Epithelial cell of esophagus (primary cell): ENCODE data around the gene S1PR5.

Experiments
- DNase-seq: peaks from one replicate; pipeline ENCODE4 v3.0.0; 2010; ENCODE audit warnings: low read depth
- H3K4me3 ChIP-seq: 2 replicates; pipeline ENCODE4 v1.5.1; 2011; ENCODE audit warnings: mild to moderate bottlenecking, low read length, control low read depth
- TF ChIP-seq, protein P1 (sequence below): IDR thresholded peaks from 2 replicates; pipeline ENCODE4 v1.5.1; 2011; ENCODE audit warnings: low read depth, mild to moderate bottlenecking, low read length, control low read depth, inconsistent platforms; ENCODE audit not compliant: insufficient read depth; ENCODE audit errors: missing control alignments

Gene S1PR5

DNA sequence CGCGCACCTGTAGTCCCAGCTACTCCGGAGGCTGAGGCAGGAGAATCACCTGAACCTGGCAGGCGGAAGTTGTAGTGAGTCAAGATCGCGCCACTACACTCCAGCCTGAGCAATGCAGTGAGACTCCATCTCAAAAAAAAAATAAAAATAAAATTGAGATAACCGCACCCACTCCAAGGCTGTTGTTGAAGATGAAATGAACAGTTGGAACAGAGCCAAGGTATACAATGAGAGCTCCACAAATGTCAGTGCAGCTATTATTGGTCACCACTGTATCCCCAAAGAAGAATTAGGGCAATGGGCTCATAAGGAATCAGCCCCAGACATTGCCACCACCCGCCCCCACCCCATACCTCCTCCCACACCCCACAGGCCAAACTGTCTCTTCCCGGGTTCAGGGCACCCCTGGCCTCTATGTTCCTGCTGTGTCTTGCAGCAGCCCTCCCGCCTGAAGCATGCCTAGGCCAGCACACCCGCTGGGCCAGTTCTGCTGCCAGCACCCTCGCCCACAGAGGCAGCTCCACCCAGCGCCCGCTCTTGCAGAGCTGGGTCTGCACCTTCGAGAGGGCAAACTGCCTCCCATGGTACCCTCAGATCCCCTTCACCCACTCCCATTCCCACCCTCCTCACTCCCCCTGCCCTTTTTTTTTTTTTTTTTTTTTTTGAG is 3.5 kb upstream of the S1PR5 start:
- H3K4me3 ChIP-seq = no peak overlapping the region
- peak; percentile 95 for DNase-seq
- TF ChIP-seq, protein P1, sequence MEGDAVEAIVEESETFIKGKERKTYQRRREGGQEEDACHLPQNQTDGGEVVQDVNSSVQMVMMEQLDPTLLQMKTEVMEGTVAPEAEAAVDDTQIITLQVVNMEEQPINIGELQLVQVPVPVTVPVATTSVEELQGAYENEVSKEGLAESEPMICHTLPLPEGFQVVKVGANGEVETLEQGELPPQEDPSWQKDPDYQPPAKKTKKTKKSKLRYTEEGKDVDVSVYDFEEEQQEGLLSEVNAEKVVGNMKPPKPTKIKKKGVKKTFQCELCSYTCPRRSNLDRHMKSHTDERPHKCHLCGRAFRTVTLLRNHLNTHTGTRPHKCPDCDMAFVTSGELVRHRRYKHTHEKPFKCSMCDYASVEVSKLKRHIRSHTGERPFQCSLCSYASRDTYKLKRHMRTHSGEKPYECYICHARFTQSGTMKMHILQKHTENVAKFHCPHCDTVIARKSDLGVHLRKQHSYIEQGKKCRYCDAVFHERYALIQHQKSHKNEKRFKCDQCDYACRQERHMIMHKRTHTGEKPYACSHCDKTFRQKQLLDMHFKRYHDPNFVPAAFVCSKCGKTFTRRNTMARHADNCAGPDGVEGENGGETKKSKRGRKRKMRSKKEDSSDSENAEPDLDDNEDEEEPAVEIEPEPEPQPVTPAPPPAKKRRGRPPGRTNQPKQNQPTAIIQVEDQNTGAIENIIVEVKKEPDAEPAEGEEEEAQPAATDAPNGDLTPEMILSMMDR = peak; percentile 10

DNA sequence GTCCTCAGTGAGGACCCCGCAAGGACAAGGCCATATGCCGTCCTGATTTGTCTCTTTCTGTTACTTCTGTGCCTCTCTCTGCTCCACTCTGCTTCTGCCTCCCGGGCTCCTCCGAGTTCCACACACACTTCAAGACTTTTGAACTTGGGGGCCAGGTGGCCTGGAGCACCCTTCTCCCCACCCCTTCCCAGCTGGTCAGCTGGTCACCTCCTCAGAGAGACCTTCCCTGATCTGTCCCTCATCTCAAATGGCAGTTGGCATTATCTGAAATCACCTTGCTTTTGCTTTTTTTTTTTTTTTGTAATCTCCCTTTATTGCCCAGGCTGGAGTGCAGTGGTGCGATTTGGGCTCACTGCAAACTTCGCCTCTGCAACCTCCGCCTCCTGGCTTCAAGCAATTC is 2.2 kb upstream of the S1PR5 start:
- TF ChIP-seq, protein P1 = no peak
- H3K4me3 ChIP-seq = no peak overlapping the region
- DNase-seq = no peak

DNA sequence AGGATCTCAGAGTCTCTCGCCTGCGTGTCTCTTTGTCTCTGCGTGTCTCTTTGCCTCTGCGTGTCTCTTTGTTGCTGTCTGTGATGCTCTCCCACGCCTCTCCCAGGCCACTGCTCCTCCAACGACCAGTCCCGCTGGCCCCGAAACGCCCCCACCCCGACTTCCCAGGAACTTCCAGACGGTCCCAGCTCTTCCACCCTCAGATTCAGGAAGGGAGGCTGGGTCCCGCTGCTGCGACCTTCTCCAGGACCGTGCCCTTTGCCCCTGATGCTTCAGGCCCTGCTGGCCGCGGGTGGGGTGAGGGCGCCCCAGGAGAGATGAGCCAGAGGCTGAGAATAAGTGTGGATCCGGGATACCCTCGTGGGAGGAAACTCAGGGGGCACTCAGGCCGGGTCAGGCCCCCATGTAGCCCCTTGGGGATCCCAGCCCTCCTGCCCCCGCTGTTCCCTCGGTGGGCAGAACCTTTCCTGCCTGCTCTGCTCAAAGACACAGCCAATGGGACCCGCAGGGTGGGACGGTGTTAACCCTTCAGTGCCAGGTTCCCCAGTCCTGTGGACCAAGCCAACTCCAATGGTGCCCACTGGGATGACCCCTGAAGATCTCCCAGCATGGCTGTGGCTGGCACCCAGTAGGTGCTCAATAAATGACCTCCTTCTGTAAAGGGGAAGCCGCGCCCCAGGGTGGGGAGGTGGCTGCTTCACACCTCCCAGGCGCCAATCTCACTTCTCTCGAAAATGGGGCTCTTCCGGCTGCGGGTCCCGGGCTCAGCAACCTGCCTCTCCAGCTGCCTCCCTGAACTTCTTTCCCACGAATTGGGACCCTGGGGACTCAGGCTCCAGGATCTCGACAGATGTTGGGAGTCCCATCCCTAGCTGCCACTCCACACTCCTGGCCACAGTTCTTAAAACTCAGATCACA is 1.5 kb upstream of the S1PR5 start:
- DNase-seq = no peak
- TF ChIP-seq, protein P1 = no peak
- no peak overlapping the region for H3K4me3 ChIP-seq

DNA sequence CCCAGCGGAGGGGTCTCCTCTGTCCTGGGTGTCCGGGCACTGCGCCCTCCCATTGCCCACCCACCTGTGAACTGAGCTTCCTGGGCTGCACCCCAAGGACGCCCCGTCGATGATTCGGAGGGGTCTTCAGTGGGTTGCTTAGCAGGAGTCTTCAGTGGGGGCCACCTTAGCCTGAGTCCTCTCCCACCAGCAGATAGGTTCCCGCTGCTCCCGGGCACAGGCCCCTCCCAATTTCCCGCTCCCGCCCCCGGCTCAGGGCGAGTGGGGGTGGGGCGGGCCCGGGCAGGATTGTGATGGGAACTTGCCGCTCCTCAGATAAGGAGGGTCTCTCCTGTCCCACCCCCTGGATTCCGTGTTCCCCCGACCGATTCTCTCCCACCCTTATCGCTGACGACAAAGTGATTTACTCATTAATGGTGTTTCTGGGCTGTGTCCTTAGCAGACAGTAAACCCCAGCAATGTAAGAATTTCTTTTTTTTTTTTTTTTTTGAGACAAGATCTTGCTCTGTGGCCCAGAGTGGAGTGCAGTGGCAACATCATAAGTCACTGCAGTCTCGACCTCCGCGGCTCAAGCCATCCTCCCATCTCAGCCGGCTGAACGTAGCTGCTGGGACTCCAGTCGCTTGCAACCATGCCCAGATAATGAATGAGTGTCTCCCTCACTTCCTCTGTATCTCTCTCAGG is 655 bp upstream of the S1PR5 start:
- H3K4me3 ChIP-seq = peak overlapping the region; percentile 74
- peak; percentile 38 for DNase-seq
- TF ChIP-seq, protein P1 = no peak

DNA sequence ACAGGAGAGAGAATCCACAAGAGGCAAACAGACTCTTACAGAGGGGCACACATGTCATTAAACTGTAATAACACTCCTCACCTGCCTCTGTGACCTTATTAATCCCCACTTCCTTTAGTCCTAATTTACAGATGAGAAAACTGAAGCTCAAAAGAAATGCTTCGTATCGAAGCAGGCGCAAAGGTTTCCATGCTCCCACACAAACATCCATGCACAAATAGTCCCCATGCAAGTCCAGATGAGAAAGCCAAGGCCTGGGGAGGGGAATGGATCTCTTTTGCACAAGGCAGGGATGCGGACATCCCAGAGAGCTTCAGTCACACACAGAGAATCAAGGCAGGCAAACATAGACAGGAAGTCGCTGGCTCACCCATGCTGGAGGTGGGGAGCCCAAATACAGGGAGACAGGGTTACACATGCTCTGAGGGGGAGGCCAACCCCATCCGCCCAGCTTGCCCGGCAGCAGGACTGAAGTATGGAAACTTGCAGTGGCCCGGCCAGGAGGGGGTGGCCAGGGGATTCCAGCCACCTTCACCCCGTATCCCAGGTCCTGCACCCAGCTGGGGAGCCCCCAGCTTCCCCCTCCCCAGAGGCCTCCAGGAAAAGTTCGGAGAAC is 468 bp downstream of the S1PR5 start:
- DNase-seq = peak; percentile 50
- TF ChIP-seq, protein P1 = no peak
- peak overlapping the region; percentile 74 for H3K4me3 ChIP-seq

DNA sequence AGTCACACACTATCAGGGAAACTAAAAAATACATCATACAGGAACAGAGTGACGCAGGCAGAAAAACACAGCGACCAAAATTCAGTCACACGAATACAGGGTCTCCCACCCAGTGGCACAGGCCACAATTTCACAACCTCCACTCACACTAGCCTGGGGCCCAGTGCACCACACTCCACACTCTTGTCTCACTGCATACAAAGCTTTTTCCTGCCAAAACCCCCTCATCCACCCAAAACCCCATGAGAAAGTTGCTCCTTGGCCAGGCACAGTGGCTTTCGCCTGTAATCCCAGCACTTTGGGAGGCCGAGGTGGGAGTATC is 1.2 kb downstream of the S1PR5 start:
- H3K4me3 ChIP-seq = peak overlapping the region; percentile 74
- TF ChIP-seq, protein P1 = no peak
- DNase-seq = no peak
